ENCODE data around the gene ABCA4. TPM values are rescaled to one million over a fixed set of nuclear protein-coding genes. Genes with fewer than 3 reads are reported as not detected.

The ABCA4 gene
- total RNA-seq, 4 donors from 2014 or later, result 0.18 to 0.57 TPM; not detected in 2

Other genes starting within 250 kb of the ABCA4 start
- gene DNTTIP2, start 241.9 kb downstream of the ABCA4 start, total RNA-seq, result 10 to 100 TPM; 20.8 to 42.2 (median 35.7) TPM
- gene GCLM, start 211.7 kb downstream of the ABCA4 start, total RNA-seq, result 10 to 100 TPM in 3 of 4 donors, 1 to 10 TPM in 1; 9.3 to 27.0 (median 20.5) TPM
- gene ARHGAP29, start 116.4 kb upstream of the ABCA4 start, total RNA-seq, result 10 to 100 TPM in 1 of 4 donors, 1 to 10 TPM in 3; 1.4 to 30.5 (median 5.6) TPM